ENCODE results near the gene PRELP. TPM values are rescaled to one million over a fixed set of nuclear protein-coding genes. Genes with fewer than 3 reads are reported as not detected.

PRELP gene
- total and polyA plus RNA-seq, 9 of the 15 experiments (the other 6 are each of a cell fraction or from before 2014, with no cell fraction given) = 0.04 TPM; not detected in 8

- H3K79me2 ChIP-seq (ENCODE audit: control insufficient read depth, insufficient read depth, low read length) = no peaks in the 10 kb centered on the region
- peaks cover 60 to 88% of the 10 kb centered on the region in 2 experiments for H3K27me3 ChIP-seq (ENCODE audit: control insufficient read depth in 2 of 2, insufficient read depth in 2 of 2, low read length in 2 of 2)
- no peaks in the 10 kb centered on the region for H3K36me3 ChIP-seq (ENCODE audit: control insufficient read depth, insufficient read depth, low read length)
- in situ Hi-C loops (cut with MboI) = no loop called here
- intact Hi-C loops (cut with micrococcal nuclease) = no loop called here
- POLR2A ChIA-PET = no interaction called here
- H4K20me1 ChIP-seq (replicated peaks; ENCODE audit: control insufficient read depth, insufficient read depth, low read length) = peaks cover 4% of the 10 kb centered on the region; the same call in 1 of the 2 replicates
- no peak overlapping the region for H3K4me2 ChIP-seq (ENCODE audit: insufficient read depth, low read length)
- no TSS peak for BruUV-seq (replicated peaks)
- WGBS (ENCODE audit: insufficient coverage, low coverage, missing lambda C conversion rate) = 0% methylated on average over 1 of the region's 1 CpG
- DNase-seq (ENCODE audit: extremely low read depth in 1 of 4, low spot score in 3 of 4) = no peak
- H3K9me1 ChIP-seq (ENCODE audit: control insufficient read depth, insufficient read depth, low read length) = no peaks in the 10 kb centered on the region
- CTCF ChIA-PET (ENCODE audit: low intra/inter-chr PET ratio) = no interaction called here
- H3K9ac ChIP-seq (ENCODE audit: insufficient read depth in 1 of 2, low read depth in 2 of 2, low read length in 2 of 2) = no peak overlapping the region
- no peak overlapping the region for H2AFZ ChIP-seq (ENCODE audit: low read depth, low read length)
- no peaks in the 10 kb centered on the region for H3K4me1 ChIP-seq (replicated peaks in 1 of 2; ENCODE audit: control insufficient read depth in 2 of 2, insufficient read depth in 2 of 2, low read length in 2 of 2)
- H3K4me3 ChIP-seq = no peak overlapping the region
- no peak overlapping the region for H3K27ac ChIP-seq (ENCODE audit: extremely low read depth, low read depth, low read length)
- ATAC-seq = no peak
- no peaks in the 10 kb centered on the region; the same call in 1 of the 2 replicates for H3K9me3 ChIP-seq (replicated peaks; ENCODE audit: control insufficient read depth, insufficient read depth, low read depth, low read length)
- no peak for FAIRE-seq
- TF ChIP-seq TAF1 (IDR thresholded peaks at IDR 0.05; ENCODE audit: control insufficient read depth, extremely low read depth, insufficient read depth, low read length, severe bottlenecking) = no peak
- no peak for TF ChIP-seq ZNF507 (tag; conservative IDR thresholded peaks at IDR 0.05)
- TF ChIP-seq ZNF212 (CRISPR knock-in tag; IDR thresholded peaks at IDR 0.05) = no peak
- TF ChIP-seq GTF3C2 (IDR thresholded peaks at IDR 0.05; ENCODE audit: borderline replicate concordance, extremely low read depth, insufficient read length) = no peak
- TF ChIP-seq HLTF (IDR thresholded peaks at IDR 0.05) = no peak
- no peak for TF ChIP-seq DEAF1 (CRISPR knock-in tag; IDR thresholded peaks at IDR 0.05)
- TF ChIP-seq FOXO4 (CRISPR knock-in tag; IDR thresholded peaks at IDR 0.05) = no peak
- TF ChIP-seq TSHZ1 (CRISPR knock-in tag; IDR thresholded peaks at IDR 0.05) = no peak
- TF ChIP-seq PKNOX1 (IDR thresholded peaks at IDR 0.05) = no peak
- TF ChIP-seq GATAD2A (IDR thresholded peaks at IDR 0.05) = no peak
- TF ChIP-seq ARID1B (IDR thresholded peaks at IDR 0.05) = no peak
- TF ChIP-seq FOXA1 (IDR thresholded peaks at IDR 0.05; ENCODE audit: borderline replicate concordance) = no peak
- TF ChIP-seq ZNF79 (CRISPR knock-in tag; IDR thresholded peaks at IDR 0.05; ENCODE audit: low read depth) = no peak
These were observed 36.9 kb downstream of the PRELP start for GRCh38 chr1:203512517-203512847.
